Measurements from ENCODE around the gene BDH2.

GRCh38 chr4:103105558-103106356 is 6.1 kb upstream of the BDH2 start:
- no peak for TF ChIP-seq CTCF (IDR thresholded peaks at IDR 0.05)
- no peak for TF ChIP-seq POLR2A (IDR thresholded peaks at IDR 0.05)
- TF ChIP-seq EP300 (IDR thresholded peaks at IDR 0.05) = no peak

Data from upper lobe of left lung (tissue), 4 donors.